Mesothelial cell of epicardium (in vitro differentiated cells): Measurements from ENCODE around the gene TC2N. TPM values are rescaled to one million over a fixed set of nuclear protein-coding genes. Genes with fewer than 3 reads are reported as not detected.

Experiments
- DNase-seq, 2 experiments: peaks; one replicate each; pipeline ENCODE4 v3.0.0; 2021; ENCODE audit warnings: low spot score in 2 of 2; ENCODE audit not compliant: unreplicated experiment in 2 of 2
- H3K27ac Mint-ChIP-seq: 2 replicates; pipeline ENCODE4 v1.8.0; 2021; ENCODE audit warnings: mixed read lengths
- H3K27me3 Mint-ChIP-seq: 2 replicates; pipeline ENCODE4 v1.8.0; 2021; ENCODE audit warnings: low read depth, mixed read lengths
- H3K36me3 Mint-ChIP-seq: 2 replicates; pipeline ENCODE4 v1.8.0; 2021; ENCODE audit warnings: mixed read lengths
- H3K4me1 Mint-ChIP-seq: 2 replicates; pipeline ENCODE4 v1.8.0; 2021; ENCODE audit warnings: mixed read lengths
- H3K4me3 Mint-ChIP-seq: 2 replicates; pipeline ENCODE4 v1.8.0; 2021; ENCODE audit warnings: mild to moderate bottlenecking, moderate library complexity, mixed read lengths
- H3K9me3 Mint-ChIP-seq: 2 replicates; pipeline ENCODE4 v1.8.0; 2021; ENCODE audit warnings: mixed read lengths
- CTCF ChIP-seq: fragments of 200-600 bp; sonication (generic); IDR thresholded peaks from one replicate; pipeline ENCODE4 v1.5.0; 2021; ENCODE audit warnings: antibody characterized with exemption; ENCODE audit not compliant: unreplicated experiment
- total RNA-seq: library from RNA; stranded (reverse); gene quantifications from 3 replicates; pipeline ENCODE4 v1.2.1, GENCODE V29; 2021

TC2N gene
- total RNA-seq, 1 donor from 2014 or later = 8.5 TPM

- Mint-ChIP-seq H3K27ac (peak overlapping the region; percentile 59), H3K4me3 (peak overlapping the region; percentile 86), H3K36me3 (no peaks in the 10 kb centered on the region), H3K27me3 (peaks cover 74% of the 10 kb centered on the region), H3K4me1 (peaks cover 2% of the 10 kb centered on the region), H3K9me3 (no peaks in the 10 kb centered on the region)
- no peak for TF ChIP-seq CTCF
- DNase-seq = peak; percentile 81 to 82
These were observed 31.2 kb downstream of the TC2N start for GRCh38 chr14:91835920-91836843.

- H3K36me3 Mint-ChIP-seq = no peaks in the 10 kb centered on the region
- TF ChIP-seq CTCF = no peak
- no peak for DNase-seq
- peak overlapping the region; percentile 86 for H3K4me3 Mint-ChIP-seq
- no peak overlapping the region for H3K27ac Mint-ChIP-seq
- peaks cover 71% of the 10 kb centered on the region for H3K27me3 Mint-ChIP-seq
- peaks cover 7% of the 10 kb centered on the region for H3K4me1 Mint-ChIP-seq
- no peaks in the 10 kb centered on the region for H3K9me3 Mint-ChIP-seq
These were observed 32.0 kb downstream of the TC2N start for GRCh38 chr14:91835197-91835919.

GRCh38 chr14:91834571-91834970, 32.8 kb downstream of the TC2N start:
- no peak for TF ChIP-seq CTCF
- Mint-ChIP-seq H3K36me3 (no peaks in the 10 kb centered on the region), H3K27me3 (peaks cover 70% of the 10 kb centered on the region), H3K27ac (no peak overlapping the region), H3K4me1 (peaks cover 15% of the 10 kb centered on the region), H3K4me3 (no peak overlapping the region), H3K9me3 (no peaks in the 10 kb centered on the region)
- no peak for DNase-seq

- Mint-ChIP-seq H3K4me3 (no peak overlapping the region), H3K9me3 (peaks cover 15% of the 10 kb centered on the region), H3K27me3 (peaks cover 41% of the 10 kb centered on the region), H3K36me3 (peaks cover 3% of the 10 kb centered on the region), H3K27ac (no peak overlapping the region), H3K4me1 (peaks cover 20% of the 10 kb centered on the region)
- DNase-seq = no peak
- no peak for TF ChIP-seq CTCF
These were observed 36.0 kb downstream of the TC2N start for GRCh38 chr14:91831337-91831736.

- peaks cover 3% of the 10 kb centered on the region for H3K36me3 Mint-ChIP-seq
- peaks cover 39% of the 10 kb centered on the region for H3K27me3 Mint-ChIP-seq
- DNase-seq = no peak
- H3K27ac Mint-ChIP-seq = no peak overlapping the region
- TF ChIP-seq CTCF = no peak
- no peak overlapping the region for H3K4me3 Mint-ChIP-seq
- H3K9me3 Mint-ChIP-seq = peaks cover 15% of the 10 kb centered on the region
- peaks cover 20% of the 10 kb centered on the region for H3K4me1 Mint-ChIP-seq
These were observed 36.6 kb downstream of the TC2N start for GRCh38 chr14:91830777-91831176.
